Stimulated activated CD4-positive, alpha-beta T cell treated with anti-CD3 and anti-CD28 coated beads, Interleukin-12 subunit alpha, Interleukin-12 subunit beta, amount 100 ng/mL, for 4 hours (primary cell): ENCODE results near the gene HORMAD2.
"Not testable (repeated sequence)": the region's sequence is repeated elsewhere in the genome, so short reads cannot be mapped to it uniquely, and the experiment has no call there.

Source experiments
- DNase-seq: peaks from one replicate; pipeline ENCODE4 v3.0.0-alpha.2; 2020

Gene HORMAD2

DNA sequence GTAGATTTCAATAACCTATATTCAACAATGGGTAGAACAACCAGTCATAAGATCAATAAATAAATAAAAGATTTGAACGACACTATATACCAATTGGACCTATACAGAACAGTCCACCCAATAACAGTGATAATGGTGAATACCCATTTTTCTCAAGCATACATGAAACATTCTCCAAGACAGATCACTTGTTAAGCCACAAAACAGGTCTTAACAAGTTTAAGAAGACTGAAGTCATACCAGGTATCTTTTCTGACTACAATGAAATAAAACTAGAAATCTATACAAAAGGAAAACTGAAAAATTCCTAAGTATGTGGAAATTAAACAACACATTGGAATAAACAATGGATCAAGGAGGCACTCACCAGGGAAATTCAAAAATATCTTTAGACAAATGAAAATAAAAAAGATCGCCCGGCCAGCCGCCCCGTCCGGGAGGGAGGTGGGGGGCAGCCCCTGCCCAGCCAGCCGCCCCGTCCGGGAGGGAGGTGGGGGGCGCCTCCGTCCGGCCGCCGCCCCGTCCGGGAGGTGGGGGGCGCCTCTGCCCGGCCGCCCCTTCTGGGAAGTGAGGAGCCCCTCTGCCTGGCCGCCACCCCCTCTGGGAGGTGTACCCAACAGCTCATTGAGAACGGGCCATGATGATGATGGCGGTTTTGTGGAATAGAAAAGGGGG is 20.8 kb upstream of the HORMAD2 start:
- DNase-seq, result not testable (repeated sequence)

DNA sequence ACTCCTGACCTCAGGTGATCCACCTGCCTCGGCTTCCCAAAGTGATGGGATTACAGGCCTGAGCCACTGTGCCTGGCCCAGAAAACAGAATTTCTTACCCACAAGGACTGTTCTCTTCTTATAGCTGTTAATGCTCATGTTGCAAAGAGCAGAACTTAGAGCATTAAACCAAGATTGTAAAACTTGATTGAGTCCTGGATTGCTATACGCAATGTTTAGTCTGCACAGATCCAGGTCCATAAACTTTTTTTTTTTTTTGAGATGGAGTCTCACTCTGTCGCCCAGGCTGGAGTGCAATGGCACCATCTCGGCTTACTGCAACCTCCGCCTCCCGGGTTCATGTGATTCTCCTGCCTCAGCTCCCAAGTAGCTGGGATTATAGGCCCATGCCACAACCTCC is 19.2 kb upstream of the HORMAD2 start:
- DNase-seq, result not testable (repeated sequence)

DNA sequence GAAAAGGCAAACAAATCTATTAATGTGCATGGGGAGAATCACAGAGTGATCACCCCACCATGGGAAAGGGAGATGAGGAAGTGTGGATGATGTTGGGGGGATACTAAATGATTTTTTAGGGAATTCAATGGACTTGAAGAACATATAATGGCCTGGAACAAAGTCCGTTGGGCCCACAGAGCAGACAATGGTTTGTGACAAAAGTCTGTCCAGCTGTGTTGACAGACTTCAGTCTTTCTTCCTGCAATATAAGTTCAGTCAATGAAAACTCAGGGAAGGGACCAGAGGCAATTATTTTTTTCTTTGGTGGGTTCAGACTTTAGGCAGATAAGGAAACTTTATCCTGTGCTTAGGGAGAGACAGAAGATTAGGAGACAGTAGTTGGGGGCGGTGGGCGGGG is 18.0 kb upstream of the HORMAD2 start:
- DNase-seq, result no peak

DNA sequence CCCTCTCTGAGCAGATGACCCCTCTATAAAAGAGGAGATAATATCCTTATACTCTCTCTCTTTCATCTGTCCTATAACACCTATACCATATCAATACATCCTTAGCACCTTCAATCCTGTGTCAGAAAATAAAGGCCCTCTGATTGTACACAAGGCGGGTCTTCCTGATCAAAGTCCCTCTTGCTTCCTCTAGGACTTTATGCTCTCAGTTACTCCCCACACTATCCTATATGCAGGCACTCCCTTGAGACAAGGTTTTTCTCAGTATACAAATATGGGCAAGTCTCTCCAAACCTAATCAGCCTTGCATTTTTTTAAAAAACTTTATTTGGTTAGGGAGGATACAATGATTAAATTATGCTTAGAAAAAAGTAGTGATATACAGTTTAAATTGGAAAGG is 17.3 kb upstream of the HORMAD2 start:
- no peak for DNase-seq

DNA sequence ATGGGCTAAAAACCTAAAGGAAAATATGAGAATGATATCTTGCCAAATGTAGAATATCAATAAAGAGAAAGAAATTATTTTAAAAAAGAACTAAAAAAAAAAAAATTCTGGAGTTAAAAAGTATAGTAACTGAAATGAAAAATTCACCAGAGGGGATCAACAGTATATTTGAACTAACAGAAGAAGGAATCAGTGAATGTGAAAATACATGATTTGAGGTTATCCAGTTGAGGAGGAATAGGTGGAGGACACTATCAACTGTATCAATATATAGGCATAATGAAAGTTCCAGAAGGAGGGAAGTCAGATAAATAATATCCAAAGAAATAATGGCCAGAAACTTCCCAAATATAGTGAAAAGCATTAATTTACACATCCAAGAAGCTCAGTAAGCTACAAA is 16.1 kb upstream of the HORMAD2 start:
- DNase-seq, result no peak

DNA sequence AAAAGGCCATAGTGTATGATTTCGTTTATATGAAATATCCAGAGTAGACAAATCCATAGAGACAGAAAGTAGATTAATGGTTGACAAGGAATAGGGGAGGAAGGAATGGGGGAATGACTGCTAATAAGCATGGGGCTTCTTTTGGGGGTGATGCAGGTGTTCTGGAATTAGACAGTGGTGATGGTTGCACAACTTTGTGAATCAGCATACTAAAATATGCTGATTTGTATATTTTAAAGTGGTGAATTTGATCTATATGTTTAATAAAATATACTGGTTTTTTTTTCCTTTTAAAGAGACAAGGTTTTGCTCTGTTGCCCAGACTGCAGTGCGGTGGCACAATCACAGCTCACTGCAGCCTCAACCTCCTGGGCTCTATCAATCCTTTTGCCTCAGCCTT is 6.5 kb upstream of the HORMAD2 start:
- DNase-seq, result no peak

DNA sequence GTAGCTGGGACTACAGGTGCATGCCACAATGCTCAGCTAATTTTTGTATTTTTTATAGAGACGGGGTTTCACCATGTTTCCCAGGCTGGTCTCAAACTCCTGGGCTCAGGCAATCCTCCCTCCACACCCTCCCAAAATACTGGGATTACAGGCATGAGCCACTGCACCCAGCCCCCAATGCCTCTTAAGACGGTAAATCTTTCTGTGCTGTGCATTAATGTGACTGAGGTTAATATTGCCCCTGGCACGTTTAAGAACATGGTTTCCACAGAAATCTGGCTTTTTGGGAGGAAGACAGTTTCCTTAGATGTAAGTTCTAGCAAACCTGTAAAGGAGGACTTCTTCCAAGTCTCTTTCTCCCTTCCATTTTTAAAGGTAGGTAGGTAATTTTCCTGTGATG is 6.1 kb upstream of the HORMAD2 start:
- DNase-seq, result no peak

DNA sequence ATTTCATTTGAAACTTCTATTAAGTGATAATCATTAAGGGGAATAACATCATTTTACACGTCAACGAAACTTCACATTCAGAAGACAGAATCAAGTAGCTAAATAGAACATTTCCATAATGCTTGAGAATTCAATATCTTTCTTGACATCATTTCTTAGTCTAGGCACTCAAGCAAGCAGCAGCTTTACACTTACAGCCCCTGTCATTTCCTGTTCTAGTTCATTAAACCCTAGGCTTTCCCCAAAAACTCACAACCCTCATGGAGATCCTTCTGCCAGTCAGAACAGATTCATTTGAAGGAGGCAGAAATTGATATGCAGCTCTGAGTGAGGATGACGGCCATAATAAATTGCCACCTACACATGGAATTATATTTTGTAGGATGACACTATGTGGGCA is 5.3 kb upstream of the HORMAD2 start:
- no peak for DNase-seq

DNA sequence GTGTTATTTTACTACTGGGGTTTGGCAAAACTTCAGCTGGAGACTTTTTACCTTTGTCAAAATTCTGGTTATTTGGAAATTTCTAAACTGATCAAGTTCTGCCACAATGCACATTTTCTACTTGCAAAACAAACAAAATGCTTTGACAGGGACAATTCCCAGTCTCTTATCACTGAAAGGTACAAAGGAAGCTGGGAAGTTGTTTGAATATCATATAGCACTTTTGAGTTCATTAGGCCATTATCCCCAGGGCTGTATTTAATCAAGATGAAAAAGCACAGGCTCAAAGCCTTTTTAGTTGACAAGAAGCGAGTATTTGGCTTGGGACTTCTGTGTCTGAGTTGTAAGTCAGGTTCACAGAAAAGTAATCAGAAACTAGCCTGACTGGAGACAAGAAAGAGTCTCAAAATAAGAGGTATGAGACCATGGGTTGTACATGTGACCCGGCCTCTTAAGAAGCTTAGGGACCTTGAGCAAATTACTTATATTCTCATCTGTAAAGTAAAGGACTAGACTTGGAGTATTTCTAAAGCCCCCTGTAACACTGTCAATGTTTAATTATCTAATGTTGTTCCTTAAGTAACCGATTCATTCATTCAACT is 2.9 kb upstream of the HORMAD2 start:
- no peak for DNase-seq

DNA sequence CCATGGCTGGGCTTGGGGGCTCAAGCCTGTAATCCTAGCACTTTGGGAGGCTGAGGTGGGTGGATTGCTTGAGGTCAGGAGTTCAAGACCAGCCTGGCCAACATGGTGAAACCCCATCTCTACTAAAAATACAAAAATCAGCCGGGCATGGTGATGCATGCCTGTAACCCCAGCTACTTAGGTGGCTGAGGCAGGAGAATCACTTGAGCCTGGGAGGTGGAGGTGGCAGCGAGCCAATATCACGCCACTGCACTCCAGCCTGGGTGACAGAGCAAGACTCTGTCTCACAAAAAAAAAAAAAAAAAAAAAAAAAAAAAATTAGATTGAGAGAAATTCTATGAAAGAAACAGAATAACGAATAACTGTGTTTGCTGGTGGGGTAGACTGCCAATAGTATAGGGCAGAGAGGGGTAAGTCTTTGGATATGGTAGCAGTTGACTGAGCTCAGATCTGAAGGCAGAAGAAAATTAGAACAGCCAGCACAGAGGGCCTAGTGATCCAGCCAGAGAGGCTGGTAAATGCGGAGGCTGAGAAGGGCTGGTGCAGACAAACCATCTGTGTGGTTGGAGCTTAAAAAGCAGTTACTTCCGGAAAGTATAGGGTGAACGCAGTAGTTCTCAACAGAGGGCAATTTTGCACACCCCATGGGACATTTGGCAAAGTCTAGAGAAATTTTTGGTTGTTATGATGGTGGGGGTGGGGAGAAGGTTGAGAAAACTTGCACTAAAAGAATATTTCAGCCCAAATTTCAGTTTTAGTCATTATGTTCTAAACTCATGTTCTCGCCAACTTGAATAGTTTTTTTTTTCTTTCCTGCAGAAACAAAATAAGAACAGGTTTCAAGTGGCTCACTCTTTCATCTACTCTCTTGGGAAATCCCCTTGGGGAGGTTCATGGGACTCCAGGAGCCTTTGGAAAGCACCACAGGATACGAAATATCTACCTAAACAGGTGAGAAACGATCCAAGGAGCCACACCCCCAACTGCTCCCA is 1.6 kb upstream of the HORMAD2 start:
- DNase-seq, result no peak

DNA sequence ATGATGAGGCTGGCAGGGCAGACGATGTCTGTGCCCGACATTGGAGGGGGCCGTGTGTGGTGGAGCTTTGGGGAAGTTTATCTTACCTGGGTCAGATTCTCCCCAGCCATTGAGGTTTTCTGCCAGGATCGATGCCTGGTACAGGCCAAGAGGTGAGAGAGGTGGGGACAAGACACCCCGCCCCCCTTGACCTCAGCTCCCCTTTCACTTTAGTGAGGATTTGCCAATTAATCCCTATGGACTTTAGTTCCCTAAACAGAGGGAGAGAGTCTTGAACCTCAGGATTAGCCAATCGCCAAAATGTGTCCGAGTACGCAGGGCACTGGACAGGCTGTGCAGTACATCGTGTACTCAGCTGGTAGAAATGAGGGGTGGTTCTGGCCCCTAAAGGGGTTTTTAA is 541 bp downstream of the HORMAD2 start:
- DNase-seq, result no peak

DNA sequence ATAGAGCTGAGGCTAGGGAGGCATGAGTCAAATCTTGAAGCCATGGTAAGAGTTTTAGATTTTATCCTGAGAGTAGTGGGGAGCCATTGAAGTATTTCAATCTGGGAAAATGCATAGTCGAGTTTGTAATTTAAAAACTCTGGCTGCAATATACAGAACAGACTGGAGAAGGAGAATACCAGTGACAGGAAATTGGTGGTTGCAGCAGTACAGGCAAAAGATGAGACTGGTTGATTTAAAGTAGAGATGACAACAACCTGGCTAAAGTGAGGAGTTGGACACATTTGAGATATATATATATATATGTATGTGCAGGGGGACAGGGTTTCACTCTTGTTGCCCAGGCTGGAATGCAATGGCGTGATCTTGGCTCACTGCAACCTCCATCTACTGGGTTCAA is 6.2 kb downstream of the HORMAD2 start:
- no peak for DNase-seq

DNA sequence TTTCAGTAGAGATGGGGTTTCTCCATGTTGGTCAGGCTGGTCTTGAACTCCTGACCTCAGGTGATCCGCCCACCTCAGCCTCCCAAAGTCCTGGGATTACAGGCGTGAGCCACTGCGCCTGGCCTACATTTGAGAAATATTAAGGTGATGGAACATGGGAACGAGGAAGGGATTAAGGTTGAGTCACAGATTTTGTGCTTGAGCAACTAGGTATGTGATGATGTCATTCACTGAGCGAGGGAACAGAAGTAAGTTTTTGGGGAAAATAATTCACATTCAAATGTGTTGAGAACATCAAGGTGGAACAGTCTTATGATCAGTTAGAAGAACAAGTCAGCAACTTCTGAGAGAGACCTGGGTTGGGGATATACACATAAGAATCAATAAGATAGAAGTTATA is 6.8 kb downstream of the HORMAD2 start:
- DNase-seq, result not testable (repeated sequence)

DNA sequence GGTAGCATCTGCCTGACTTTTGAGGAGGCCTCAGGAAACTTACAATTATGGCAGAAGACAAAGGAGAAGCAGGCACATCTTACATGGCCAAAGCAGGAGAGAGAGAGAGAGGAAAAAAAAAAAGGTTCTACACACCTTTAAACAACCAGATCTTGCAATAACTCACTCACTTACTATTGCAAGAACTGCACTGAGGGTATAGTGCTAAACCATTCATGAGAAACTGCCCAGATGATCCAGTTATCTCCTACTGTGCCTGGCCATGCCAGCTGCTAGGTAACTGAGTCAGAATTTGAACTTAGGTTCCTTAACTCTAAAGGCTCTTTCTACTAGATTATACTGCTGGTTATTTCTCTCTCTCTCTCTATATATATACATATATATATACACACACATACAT is 7.3 kb downstream of the HORMAD2 start:
- DNase-seq, result no peak

DNA sequence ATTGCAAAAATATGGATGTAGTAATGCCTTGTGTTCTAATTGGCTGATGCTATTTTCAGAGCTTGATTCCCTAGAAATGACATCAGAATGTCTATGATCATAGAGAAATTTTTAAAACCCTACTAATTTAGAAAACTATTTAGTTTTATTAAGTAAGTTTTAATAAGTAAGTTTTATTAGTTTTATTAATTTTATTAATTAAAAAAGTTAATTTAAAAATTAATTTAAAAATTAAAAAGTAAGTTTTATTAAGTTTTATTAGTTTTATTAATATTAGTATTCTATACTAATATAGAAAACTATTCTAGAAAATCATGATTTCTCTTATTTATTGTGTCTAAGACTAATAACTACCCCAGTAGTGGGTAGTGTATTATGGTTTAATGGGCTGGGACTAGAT is 8.2 kb downstream of the HORMAD2 start:
- no peak for DNase-seq

DNA sequence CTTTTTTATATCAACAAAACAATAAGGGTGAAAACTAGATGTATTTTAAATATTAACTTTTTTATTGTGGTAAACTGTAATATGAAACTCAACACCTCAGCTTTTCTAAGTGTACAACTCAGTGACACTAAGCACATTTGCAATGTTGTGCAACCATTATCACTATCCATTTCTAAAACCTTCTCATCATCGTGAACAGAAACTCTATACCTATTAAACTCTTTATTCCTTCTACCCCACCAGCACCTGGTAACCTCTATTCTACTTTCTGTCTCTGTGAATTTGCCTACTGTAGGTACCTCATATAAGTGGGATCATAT is 9.4 kb downstream of the HORMAD2 start:
- DNase-seq, result no peak

DNA sequence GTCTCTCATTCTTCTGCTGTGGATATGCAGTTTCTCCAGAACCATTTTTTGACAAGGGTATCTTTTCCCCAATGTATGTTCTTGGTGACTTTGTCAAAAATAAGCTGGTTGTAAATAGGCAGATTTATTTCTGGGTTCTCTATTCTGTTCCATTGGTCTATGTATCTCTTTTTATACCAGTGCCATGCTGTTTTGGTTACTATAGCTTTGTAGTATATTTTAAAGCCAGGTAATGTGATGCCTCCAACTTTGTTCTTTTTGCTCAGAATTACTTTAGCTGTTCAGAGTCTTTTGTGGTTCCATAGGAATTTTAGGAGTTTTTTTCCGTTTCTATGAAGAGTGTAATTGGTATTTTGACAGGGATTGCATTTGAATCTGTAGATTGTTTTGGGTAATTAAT is 12.4 kb downstream of the HORMAD2 start:
- no peak for DNase-seq

DNA sequence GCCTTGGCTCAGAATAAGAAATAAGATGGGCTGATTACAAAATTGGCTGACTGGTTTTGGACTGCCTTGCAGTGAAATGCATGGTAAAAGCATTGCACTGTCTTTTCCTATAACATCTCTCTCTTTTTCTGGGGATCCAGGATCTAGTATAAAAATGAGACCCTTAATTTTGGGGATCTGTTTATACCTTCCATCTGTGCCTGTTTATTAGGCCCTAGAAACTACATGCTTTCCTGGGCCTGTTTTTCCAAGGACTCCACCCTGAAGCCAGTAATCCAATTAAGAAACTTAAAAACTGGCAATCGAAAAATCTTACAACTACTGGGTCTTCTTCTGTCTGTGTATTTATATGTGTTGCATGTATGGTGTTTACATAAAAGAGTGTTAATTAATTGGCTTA is 14.5 kb downstream of the HORMAD2 start:
- DNase-seq, result no peak

DNA sequence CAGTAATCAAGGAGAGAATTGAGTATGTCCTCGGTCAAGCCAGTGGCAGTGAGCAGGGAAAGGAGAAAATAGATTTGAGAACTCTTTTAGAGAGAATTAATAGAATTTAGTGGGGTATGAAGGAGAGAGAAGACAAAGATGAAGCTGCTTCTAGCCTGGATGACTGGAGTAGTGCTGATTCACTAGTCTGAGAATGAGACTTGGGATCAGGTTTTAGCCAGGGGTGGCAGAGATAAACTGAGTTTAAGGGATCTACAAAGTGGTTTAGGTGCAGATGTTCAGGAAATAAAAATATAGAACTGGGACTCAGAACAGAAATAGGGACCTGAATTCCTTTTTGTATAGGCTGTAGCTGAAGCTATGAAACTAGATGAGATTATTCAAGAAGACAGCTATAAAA is 17.6 kb downstream of the HORMAD2 start:
- DNase-seq, result no peak

DNA sequence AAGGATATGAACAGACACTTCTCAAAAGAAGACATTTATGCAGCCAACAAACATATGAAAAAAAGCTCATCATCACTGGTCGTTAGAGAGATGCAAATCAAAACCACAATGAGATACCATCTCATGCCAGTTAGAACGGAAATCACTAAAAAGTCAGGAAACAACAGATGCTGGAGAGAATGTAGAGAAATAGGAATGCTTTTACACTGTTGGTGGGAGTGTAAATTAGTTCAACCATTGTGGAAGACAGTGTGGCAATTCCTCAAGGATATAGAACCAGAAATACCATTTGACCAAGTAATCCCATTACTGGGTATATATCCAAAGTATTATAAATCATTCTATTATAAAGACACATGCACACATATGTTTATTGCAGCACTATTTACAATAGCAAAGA is 20.5 kb downstream of the HORMAD2 start:
- DNase-seq, result not testable (repeated sequence)

DNA sequence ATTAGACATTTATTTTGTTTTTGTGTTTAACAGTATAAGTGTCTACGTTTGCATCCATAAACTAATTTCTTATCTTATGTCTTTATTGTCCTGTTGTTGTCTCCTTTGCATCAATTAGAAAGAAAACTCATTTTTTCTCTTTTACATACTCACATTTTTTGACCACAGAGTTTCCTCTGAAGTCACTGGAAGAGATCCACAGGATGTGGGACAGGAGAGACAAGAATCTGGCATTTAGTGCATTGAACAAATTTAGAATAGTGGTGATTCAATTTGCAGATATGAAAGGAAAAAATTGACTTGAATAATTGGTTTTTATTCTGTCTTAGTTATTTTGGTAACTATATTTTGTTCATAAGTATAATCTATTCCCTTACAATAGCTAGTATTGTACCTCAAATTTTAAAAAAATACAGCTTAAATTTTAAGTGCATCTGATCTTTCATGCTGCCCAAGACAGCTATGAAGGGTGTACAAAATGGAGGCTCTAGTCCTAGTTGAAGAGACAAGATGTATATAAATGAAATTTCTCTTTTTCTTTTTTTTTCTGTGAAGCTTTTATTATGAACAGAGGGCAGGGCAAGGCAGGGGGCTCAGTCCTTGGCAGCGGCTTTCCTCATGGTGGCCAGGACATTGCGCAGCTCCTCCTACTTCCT is 24.4 kb downstream of the HORMAD2 start:
- no peak for DNase-seq

DNA sequence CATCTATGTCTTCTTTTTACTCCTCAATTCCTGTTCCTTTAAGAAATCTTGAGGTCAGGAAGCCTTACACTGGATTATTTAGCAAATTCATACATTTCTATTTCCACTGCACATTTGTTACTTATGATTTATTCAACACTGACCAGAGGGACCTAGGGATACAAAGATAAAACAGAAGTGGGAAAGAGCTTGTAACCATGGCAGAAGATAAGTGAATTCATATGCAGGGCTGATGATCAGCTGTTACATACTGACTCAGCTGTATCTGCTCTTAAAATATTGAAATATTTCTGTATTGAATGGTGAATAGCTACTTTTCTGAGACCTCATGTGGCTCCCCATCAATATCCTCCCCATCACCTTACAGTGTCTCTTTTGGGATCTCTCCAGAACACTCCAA is 25.2 kb downstream of the HORMAD2 start:
- no peak for DNase-seq

DNA sequence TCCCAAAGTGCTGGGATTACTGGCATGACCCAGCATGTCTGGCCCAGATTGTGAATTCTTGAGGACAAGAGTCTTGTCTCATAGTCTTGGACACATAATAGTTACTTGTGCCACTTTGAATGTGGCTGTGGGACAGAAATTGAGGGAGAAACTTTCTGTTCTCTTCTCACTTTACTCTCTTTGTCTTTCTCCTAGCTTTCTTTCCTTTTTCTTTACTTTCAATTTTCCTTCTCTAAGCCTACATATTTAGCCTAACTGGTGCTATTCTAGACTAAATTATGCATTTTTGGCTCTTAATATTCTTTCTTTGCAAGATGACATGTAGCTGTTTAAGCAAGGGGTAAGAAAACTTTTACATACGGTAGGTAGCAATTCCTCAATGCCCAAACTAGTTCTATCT is 33.2 kb downstream of the HORMAD2 start:
- no peak for DNase-seq

DNA sequence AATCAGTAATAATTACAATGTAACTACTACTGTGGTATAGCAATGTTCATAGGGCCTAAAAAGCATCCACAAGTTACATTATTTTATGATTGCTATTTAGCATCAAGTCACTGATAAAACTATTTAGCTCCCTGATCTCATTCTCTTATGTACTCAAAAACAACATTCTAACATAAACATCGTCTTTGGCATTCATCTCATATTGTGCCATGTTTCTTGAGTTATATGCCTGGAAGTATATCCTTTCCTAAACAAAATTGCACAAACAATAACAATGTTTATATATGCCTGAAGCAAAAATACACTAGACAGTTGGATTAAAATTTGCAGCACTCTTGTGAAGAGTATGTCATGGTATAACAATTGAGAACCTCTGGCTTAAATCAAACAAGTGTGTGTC is 34.1 kb downstream of the HORMAD2 start:
- DNase-seq, result no peak
